ENCODE data around the gene TCF23. TPM values are rescaled to one million over a fixed set of nuclear protein-coding genes. Genes with fewer than 3 reads are reported as not detected.

The TCF23 gene
- total RNA-seq, 2 experiments from 2014 or later: not detected

DNA sequence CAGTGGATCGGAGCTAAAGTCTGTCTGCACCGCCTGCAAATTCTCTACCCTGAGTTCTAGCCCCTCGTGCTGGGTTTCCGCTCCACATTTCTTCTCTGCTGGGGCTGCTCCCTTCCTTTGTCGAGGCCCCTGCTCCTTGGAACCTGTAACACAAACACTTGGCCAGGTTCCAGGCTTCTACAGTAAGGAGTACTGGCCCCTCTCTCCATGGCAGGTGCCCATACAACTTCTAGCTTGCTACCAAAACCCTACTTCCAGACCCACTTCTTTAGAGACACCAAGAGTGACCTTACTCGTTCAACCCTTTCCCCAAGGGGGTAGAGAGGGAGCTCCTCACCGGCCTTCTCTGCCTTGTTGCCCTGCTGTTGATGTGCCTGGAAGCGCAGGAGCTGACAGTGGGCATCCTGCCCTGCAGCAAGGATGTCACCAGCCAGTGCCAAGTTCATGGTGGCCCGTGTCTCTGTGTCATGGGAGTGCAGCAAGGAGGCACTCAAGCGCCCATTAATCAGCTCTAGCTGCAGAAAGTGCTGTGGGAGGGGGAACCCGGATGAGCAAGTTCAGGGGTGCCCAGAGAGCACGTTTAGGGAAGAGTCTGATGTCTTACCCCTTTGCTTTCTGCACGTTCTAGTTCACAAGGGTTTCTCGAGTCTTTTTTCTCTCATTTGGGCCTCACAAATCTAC lies 15.5 kb upstream of the TCF23 start:
- Mint-ChIP-seq H3K27me3 (no peaks in the 10 kb centered on the region), H3K27ac (peak overlapping the region; percentile 94), H3K4me3 (peak overlapping the region; percentile 79), H3K9me3 (no peaks in the 10 kb centered on the region), H3K4me1 (peaks cover 29% of the 10 kb centered on the region), H3K36me3 (ENCODE audit: low read depth) (peaks cover 32% of the 10 kb centered on the region)
- ChIA-PET CTCF (interaction anchor here (0.6 to 2.5 kb wide), 11 partner anchors 9 to 1267 kb away, joined by 3 to 11 read pairs (median 4); partner anchors contain the start of gene ABHD1), POLR2A (interaction anchor here (1.2 kb wide), 1 partner anchor 78 kb away, joined by 3 read pairs; the partner anchor contains the start of genes ATRAID and SLC5A6)
- peak; percentile 35 for DNase-seq

DNA sequence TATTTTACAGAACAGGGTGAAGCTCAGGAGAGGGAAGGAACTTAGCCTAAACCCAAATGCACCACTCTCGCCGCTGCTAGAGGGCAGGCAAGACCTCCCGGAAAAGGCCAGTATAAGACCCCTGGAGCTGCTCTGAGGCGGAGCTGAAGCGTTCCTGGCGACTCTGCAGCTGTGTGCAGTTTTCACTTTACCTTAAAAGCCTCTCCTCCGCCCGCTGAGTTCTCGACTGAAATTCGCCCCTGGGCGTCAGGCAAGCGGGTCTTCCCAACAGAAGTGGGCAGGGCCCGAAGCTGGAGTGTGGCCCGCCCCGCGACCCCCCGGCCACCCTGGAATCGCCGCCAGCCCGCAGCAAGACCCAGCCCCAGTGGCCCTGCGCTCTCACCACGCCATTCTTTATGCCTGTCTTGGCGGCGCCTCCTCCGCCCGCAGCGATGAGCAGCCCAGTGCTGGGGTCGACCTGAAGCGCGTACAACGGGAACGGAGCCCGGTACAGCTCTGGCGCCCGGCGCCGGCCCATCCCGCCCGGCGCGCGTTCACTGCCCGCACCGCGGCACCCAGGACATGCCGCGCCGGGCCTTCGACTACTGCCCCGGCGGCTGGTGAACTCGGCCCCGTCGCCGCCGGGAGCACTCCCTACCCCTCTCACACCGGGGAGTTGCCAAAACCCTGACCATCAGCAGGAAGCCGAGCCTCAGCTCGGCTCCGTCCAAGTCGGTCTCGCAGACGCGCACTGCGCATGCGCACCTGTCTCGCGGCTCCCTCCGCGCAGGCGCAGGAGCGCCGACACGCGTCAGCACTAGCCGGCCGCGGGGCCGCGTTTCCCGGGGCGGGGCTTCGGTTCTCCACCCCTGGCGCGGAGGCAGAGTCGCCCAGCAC lies 14.7 kb upstream of the TCF23 start, which contains the start of gene PREB:
Gene PREB, minus strand, starts transcription at position 732 of the 876 bp plus-strand sequence. Its CDS starts 215 bp downstream, at position 517.
- no peaks in the 10 kb centered on the region for H3K27me3 Mint-ChIP-seq
- no peaks in the 10 kb centered on the region for H3K9me3 Mint-ChIP-seq
- H3K4me1 Mint-ChIP-seq: peaks cover 29% of the 10 kb centered on the region
- H3K27ac Mint-ChIP-seq: peak within 1 kb of the TSS; percentile 94
- peak; percentile 98 for DNase-seq
- H3K4me3 Mint-ChIP-seq: peak within 1 kb of the TSS; percentile 79
- H3K36me3 Mint-ChIP-seq (ENCODE audit: low read depth): peaks cover 28% of the 10 kb centered on the region
- POLR2A ChIA-PET: interaction anchor here (1.2 kb wide), 1 partner anchor 78 kb away, joined by 3 read pairs; the partner anchor contains the start of genes ATRAID and SLC5A6
- CTCF ChIA-PET: interaction anchor here (0.5 to 2.5 kb wide), 12 partner anchors 8 to 1266 kb away, joined by 3 to 11 read pairs (median 4); partner anchors contain the start of gene ABHD1

DNA sequence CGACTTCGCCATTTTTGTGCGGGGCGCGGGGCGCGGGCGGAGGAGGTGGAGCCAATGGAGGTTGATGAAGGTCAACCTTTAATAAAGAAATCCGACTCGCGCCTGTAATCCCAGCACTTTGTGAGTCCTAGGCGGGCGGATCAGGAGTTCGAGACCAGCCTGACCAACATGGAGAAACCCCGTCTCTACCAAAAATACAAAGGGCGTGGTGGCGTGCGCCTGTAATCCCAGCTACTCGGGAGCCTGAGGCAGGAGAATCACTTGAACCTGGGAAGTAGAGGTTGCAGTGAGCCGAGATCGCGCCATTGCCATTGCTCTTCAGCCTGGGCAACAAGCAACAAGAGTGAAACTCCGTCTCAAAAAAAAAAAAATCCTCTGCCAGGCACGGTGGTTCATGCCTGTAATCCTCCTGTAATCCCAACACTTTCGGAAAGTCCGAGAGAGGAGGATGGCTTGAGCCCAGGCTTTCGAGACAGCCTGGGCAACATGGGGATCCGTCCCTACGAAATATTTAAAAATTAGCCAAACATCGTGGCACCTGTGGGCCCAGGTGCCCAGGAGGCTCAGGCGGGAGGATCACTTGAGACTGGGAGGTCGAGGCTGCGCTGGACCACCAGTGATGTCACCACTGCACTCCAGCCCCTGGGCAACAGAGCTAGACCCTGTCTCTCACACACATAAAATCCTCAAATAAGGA lies 13.9 kb upstream of the TCF23 start:
- H3K27me3 Mint-ChIP-seq: no peaks in the 10 kb centered on the region
- H3K4me3 Mint-ChIP-seq: peak overlapping the region; percentile 79
- no peaks in the 10 kb centered on the region for H3K9me3 Mint-ChIP-seq
- peaks cover 29% of the 10 kb centered on the region for H3K4me1 Mint-ChIP-seq
- POLR2A ChIA-PET: no interaction called here
- no peak for DNase-seq
- H3K36me3 Mint-ChIP-seq (ENCODE audit: low read depth): peaks cover 27% of the 10 kb centered on the region
- H3K27ac Mint-ChIP-seq: peak overlapping the region; percentile 94
- CTCF ChIA-PET: interaction anchor here (1.2 to 2.5 kb wide), 4 partner anchors 11 to 173 kb away, joined by 3 to 11 read pairs (median 4); partner anchors contain the start of gene ABHD1

GRCh38 chr2:27135478-27135955 lies 13.3 kb upstream of the TCF23 start:
- Mint-ChIP-seq H3K27me3 (no peaks in the 10 kb centered on the region), H3K9me3 (no peaks in the 10 kb centered on the region)
- CTCF ChIA-PET: interaction anchor here (1.0 to 2.5 kb wide), 2 partner anchors 12 to 14 kb away, joined by 3 to 11 read pairs; partner anchors contain the start of gene ABHD1

GRCh38 chr2:27136751-27137150 lies 12.1 kb upstream of the TCF23 start:
- peaks cover 28% of the 10 kb centered on the region for H3K4me1 Mint-ChIP-seq
- ChIA-PET POLR2A (no interaction called here), CTCF (no interaction called here)
- no peaks in the 10 kb centered on the region for H3K27me3 Mint-ChIP-seq
- H3K4me3 Mint-ChIP-seq: no peak overlapping the region
- no peak for DNase-seq
- no peaks in the 10 kb centered on the region for H3K9me3 Mint-ChIP-seq
- no peak overlapping the region for H3K27ac Mint-ChIP-seq
- H3K36me3 Mint-ChIP-seq (ENCODE audit: low read depth): peaks cover 10% of the 10 kb centered on the region

More at GRCh38 chr2:27135478-27135955, 13.3 kb upstream of the TCF23 start:
- POLR2A ChIA-PET: no interaction called here
- Mint-ChIP-seq H3K27ac (peak overlapping the region; percentile 94), H3K4me3 (peak overlapping the region; percentile 79), H3K36me3 (ENCODE audit: low read depth) (peaks cover 21% of the 10 kb centered on the region), H3K4me1 (peaks cover 29% of the 10 kb centered on the region)
- DNase-seq: no peak

DNA sequence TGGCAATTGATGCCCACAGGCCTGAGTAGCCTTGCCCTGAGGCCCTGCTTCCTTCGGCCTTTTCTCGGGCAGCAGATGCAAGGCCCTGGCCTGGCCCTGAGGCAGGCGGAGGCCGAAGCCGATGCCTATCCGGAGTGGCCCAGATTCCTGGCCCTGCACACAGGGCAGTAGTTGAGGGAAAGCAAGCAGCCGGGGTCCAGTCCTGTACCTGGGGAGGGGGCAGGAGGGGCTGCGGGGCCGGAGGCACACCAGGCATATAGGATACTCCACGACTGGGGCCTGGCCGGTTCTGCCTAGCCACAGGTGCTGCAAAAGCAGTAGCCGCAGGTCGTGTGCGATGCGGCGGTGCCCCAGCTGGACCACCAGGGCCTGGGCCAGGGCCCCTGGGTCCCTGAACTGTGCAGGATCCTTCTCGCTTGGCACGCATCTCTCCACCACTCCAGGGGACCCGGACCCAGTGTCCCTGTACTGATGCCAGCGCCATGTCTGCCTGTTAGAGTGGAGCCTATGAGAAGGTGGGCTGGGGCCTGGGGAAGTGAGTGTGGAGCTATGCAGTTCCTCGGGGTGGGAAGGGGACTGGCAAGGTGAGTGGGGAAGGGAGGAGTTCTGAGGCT lies 11.4 kb upstream of the TCF23 start:
- no peak for DNase-seq
- Mint-ChIP-seq H3K36me3 (ENCODE audit: low read depth) (peaks cover 9% of the 10 kb centered on the region), H3K27ac (no peak overlapping the region), H3K9me3 (no peaks in the 10 kb centered on the region), H3K4me1 (peaks cover 26% of the 10 kb centered on the region), H3K27me3 (peaks cover 4% of the 10 kb centered on the region), H3K4me3 (no peak overlapping the region)
- POLR2A ChIA-PET: no interaction called here
- CTCF ChIA-PET: no interaction called here

DNA sequence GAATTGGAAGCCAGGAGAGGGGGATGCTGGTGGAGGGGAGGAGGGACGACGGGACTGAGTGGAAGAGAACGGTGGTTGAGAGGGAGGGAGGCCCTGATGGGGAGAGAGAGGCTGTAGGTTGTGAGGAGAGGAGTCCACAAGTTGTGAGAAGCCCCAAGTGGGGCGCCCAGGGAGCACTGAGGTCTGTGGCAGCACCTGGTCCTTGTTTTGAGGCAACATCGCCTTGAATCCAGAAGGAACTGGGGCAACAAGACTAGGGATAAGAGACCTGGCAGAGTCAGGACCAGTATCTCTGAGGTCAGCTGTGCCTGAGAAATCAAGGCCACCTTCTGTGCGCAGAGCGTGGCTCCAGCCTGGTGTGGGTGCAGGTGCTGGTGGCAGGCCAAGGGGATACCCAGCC lies 10.7 kb upstream of the TCF23 start:
- Mint-ChIP-seq H3K4me1 (peaks cover 20% of the 10 kb centered on the region), H3K4me3 (no peak overlapping the region), H3K27me3 (peaks cover 10% of the 10 kb centered on the region), H3K27ac (no peak overlapping the region), H3K36me3 (ENCODE audit: low read depth) (peaks cover 2% of the 10 kb centered on the region), H3K9me3 (peaks cover 1% of the 10 kb centered on the region)
- DNase-seq: no peak
- POLR2A ChIA-PET: no interaction called here
- CTCF ChIA-PET: interaction anchor here (1.6 kb wide), 1 partner anchor 13 kb away, joined by 3 read pairs; no protein-coding TSS in a partner anchor

DNA sequence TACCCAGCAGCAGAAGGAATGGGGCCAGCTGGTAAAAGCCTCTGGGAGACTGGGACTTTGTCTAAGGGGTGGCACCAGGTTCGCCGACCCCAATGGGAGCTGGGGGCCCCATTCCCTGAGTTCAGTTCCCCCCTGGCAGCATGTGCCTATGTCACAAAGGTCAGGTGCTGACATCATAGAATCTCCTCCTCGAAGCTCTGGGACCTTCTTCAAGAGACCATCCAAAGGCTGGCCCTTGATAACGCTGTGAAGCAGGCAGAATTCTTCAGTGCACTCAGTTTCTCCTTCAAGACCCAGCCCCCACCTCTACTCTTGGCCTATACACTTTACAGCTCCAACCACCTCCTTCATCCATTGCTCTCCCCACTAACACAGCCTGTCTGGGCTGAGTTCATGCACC lies 9.5 kb upstream of the TCF23 start, which contains the start of gene PRR30:
Gene PRR30, minus strand, starts transcription at position 101 of the 400 bp plus-strand sequence. CDS start 1,081 bp downstream, outside the sequence.
- peaks cover 12% of the 10 kb centered on the region for H3K4me1 Mint-ChIP-seq
- peaks cover 19% of the 10 kb centered on the region for H3K27me3 Mint-ChIP-seq
- H3K27ac Mint-ChIP-seq: no peak within 1 kb of the TSS
- H3K9me3 Mint-ChIP-seq: peaks cover 2% of the 10 kb centered on the region
- H3K4me3 Mint-ChIP-seq: no peak within 1 kb of the TSS
- DNase-seq: no peak
- CTCF ChIA-PET: interaction anchor here (1.0 to 1.6 kb wide), 2 partner anchors 12 to 15 kb away, joined by 3 to 4 read pairs; partner anchors contain the start of gene ABHD1
- POLR2A ChIA-PET: no interaction called here
- H3K36me3 Mint-ChIP-seq (ENCODE audit: low read depth): no peaks in the 10 kb centered on the region

- ChIA-PET CTCF (interaction anchor here (1.0 kb wide), 1 partner anchor 27 kb away, joined by 3 read pairs; no protein-coding TSS in a partner anchor), POLR2A (no interaction called here)
- DNase-seq: no peak
- no peaks in the 10 kb centered on the region for H3K4me1 Mint-ChIP-seq
- H3K27ac Mint-ChIP-seq: no peak overlapping the region
- H3K36me3 Mint-ChIP-seq (ENCODE audit: low read depth): no peaks in the 10 kb centered on the region
- H3K9me3 Mint-ChIP-seq: peaks cover 2% of the 10 kb centered on the region
- H3K4me3 Mint-ChIP-seq: no peak overlapping the region
- H3K27me3 Mint-ChIP-seq: peaks cover 21% of the 10 kb centered on the region
Measured at GRCh38 chr2:27143285-27143684, 5.5 kb upstream of the TCF23 start.

DNA sequence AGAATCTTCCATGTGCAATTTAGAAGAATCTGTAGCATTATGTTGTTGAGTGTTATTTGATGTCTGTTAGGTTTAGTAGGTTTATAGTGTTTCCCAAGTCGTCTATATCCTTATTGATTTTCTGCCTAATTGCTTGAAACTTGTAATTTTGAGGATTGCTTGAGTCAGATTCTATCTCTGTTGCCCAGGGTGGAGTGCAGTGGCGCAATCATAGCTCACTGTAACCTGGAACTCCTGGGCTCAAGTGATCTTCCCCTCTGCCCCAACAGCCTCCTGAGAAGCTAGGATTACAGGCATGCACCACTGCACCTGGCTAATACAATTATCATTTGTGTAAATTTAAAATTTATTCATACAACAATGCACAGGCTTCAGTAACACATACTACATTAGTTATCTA lies 3.1 kb upstream of the TCF23 start:
- no peaks in the 10 kb centered on the region for H3K4me1 Mint-ChIP-seq

GRCh38 chr2:27147935-27148334 lies 869 bp upstream of the TCF23 start:
- CTCF ChIA-PET: interaction anchor here (0.6 to 1.8 kb wide), 3 partner anchors 11 to 92 kb away, joined by 3 to 5 read pairs (median 4); no protein-coding TSS in a partner anchor
- H3K4me3 Mint-ChIP-seq: no peak overlapping the region
- no peaks in the 10 kb centered on the region for H3K36me3 Mint-ChIP-seq (ENCODE audit: low read depth)
- peaks cover 2% of the 10 kb centered on the region for H3K9me3 Mint-ChIP-seq
- no peak for DNase-seq
- H3K27me3 Mint-ChIP-seq: peaks cover 15% of the 10 kb centered on the region
- POLR2A ChIA-PET: no interaction called here
- no peaks in the 10 kb centered on the region for H3K4me1 Mint-ChIP-seq
- H3K27ac Mint-ChIP-seq: no peak overlapping the region

More for the DNA sequence above, 3.1 kb upstream of the TCF23 start:
- POLR2A ChIA-PET: no interaction called here
- H3K27ac Mint-ChIP-seq: no peak overlapping the region
- H3K27me3 Mint-ChIP-seq: peaks cover 21% of the 10 kb centered on the region
- CTCF ChIA-PET: interaction anchor here (1.5 kb wide), 2 partner anchors 12 to 134 kb away, joined by 4 read pairs; partner anchors contain the start of gene PREB
- DNase-seq: no peak
- peaks cover 2% of the 10 kb centered on the region for H3K9me3 Mint-ChIP-seq
- no peaks in the 10 kb centered on the region for H3K36me3 Mint-ChIP-seq (ENCODE audit: low read depth)
- no peak overlapping the region for H3K4me3 Mint-ChIP-seq
